Hair follicle dermal papilla cell (primary cell): ENCODE measurements around the gene CTSS. TPM values are rescaled to one million over a fixed set of nuclear protein-coding genes. Genes with fewer than 3 reads are reported as not detected.

Experiments used
- small RNA-seq: library from RNA; depleted of rRNA; stranded (forward); fragments of <200 nt; gene quantifications from one replicate; pipeline ENCODE3, GENCODE V24; 2012
- total RNA-seq: library from RNA; depleted of rRNA; stranded (reverse); fragments of >200 nt; gene quantifications from 2 replicates; pipeline ENCODE4 v1.2.3, GENCODE V29; 2012

CTSS gene
- total RNA-seq: 4.7 and 9.4 TPM in 2 replicates

DNA sequence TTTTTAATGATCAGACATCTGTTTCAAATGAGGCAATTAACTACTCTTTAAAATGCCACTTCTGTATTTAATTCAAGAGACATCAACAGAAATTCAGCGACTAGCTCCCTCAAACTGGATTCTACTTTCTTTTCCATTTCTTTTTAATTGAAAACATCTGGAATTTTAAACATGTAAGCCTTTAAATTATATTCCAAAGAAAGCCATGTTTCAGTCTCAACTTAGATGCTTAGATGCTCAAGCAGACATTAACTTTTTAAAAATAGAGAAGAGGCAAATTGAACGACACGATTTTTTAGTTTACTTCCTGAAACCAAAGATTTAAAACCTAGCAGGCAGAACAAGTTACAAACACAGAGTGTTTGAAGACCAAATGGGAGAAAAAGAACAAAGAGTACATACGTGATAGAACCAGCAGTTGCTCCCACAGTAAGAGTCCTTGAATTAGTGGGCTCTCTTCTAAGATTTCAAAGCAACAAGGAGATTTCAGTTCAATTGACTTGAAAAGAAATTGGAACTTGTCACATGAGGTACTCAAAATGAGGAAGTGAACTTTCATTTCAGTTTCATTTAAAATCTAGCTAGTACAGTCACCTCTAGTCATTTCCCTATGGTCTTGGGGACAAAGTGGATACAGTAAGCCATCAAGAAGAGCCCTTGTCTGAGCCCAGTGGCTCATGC, at the start of gene CTSS:
Gene CTSS (minus strand): TSS at position 483 of the 681 bp plus-strand sequence. CDS start 1,015 bp downstream, outside the sequence.

DNA sequence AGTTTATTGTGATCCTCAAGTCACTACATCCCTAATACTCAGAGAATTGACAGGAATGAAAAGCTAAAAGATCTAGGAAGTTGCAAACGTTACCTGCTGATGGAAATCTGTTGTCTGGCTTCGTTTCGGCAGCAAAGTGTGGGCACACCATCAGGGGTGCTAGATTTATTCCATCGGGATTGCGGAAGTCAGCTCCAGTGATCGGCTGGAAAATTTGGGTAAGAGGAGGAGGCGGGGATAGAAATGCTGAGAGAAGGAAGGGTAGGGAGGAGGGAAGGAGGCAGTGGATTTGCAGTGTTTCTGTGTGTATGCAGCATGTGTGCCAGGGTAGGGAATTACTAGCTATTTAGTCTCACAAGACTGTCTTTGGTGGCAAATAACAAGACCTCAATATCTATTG, 42.5 kb upstream of the CTSS start, which contains the start of gene CTSK:
Gene CTSK (minus strand): TSS at position 140 of the 400 bp plus-strand sequence. CDS start 1,455 bp downstream, outside the sequence.

DNA sequence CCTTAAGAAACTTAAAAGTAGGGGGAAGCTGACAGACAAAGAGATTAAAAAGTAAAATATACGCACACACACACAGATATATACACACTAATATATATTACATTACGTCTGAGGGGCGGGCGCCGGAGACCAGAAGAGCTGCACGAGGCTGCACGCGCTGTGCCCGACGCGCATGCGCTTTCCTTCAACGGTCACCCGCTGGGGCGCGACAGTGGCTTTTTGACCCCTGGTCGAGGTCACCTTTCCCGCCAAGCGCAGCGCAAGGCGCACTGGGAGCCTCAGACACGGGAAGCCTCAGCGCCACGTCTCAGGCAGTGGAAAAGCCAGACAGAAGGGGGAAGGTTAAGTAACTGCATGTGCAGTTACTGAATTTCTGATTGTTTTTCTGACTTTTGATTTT, 44.9 kb downstream of the CTSS start, which contains the start of gene HORMAD1:
Gene HORMAD1 (minus strand): TSS at position 193 of the 400 bp plus-strand sequence. CDS start 1,390 bp downstream, outside the sequence.

DNA sequence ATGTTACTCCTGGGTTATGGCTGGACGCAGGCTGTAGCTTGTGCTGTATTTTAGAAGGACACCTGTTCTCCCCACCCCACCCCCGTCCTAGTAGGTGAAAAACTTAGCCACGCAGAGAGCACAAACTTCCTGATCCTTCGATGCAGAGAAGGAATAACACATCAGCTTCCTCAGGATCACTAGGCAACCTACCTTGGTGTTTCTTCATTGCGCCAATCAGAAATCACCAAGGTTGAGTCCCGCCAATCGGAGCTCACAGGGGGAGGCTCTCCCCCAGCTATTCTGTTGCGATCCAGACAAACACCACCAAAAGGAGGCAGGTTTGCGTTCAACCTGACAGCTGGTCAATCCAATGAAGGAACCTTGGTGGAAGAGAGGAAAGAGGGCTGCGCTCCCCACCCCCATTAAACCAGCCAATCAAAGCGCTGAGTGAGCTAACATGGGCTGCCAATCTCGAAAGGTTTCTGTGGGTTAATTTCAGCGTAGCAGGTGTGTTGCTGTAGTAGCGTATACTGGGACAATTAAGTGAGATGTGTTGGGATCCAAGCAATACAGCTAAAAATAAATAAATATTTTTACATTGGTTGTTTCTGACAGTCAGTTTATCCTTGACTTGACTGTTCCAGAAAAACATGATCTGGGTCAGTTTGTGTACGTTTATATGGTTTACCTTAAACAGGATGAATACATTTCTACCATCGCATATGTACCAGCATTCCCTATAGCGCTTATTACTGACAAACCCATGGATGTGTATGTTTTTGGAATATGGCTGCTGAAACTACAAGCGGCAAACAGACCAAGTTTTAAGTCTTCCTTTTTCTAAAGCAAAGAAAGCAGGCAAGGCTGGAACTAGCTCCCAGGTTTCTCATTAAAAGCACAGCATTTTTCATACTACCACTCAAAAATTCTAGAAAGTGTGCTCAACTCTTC, 68.3 kb downstream of the CTSS start, which contains the start of gene GOLPH3L:
Gene GOLPH3L (minus strand): TSS at position 160 of the 933 bp plus-strand sequence. CDS start 2,316 bp downstream, outside the sequence.

Small RNA genes within 50 kb of the gene (small RNA-seq; reads per million reads assigned to genes)
- gene RNU6-1042P (not detected), gene RNU6-1309P (not detected)

Other genes with a start within 250 kb of the CTSS start
- gene ADAMTSL4, start 216.4 kb downstream of the CTSS start, total RNA-seq: 12.3 and 15.7 TPM in 2 replicates
- gene MCL1, start 186.2 kb downstream of the CTSS start, total RNA-seq: 173 and 207 TPM in 2 replicates
- gene ENSA, start 136.2 kb downstream of the CTSS start, total RNA-seq: 62.3 and 63.0 TPM in 2 replicates
- 13.0 and 14.7 TPM in 2 replicates for gene GOLPH3L, start 68.6 kb downstream of the CTSS start, total RNA-seq
- gene HORMAD1, start 44.9 kb downstream of the CTSS start, total RNA-seq: 0.16 TPM in 1 of 2 replicates, not detected in the other
- gene CTSK, start 42.5 kb upstream of the CTSS start, total RNA-seq: 383 and 515 TPM in 2 replicates
- 50.8 and 68.0 TPM in 2 replicates for gene ARNT, start 110.8 kb upstream of the CTSS start, total RNA-seq
- not detected in 2 replicates for gene CTXND2, start 121.4 kb upstream of the CTSS start, total RNA-seq
- 40.8 and 49.3 TPM in 2 replicates for gene SETDB1, start 160.6 kb upstream of the CTSS start, total RNA-seq
- gene CERS2, start 209.1 kb upstream of the CTSS start, total RNA-seq: 131 and 147 TPM in 2 replicates
- gene ANXA9, start 216.5 kb upstream of the CTSS start, total RNA-seq: 0.16 TPM in 1 of 2 replicates, not detected in the other
- 20.4 and 21.1 TPM in 2 replicates for gene MINDY1, start 241.1 kb upstream of the CTSS start, total RNA-seq
- 9.1 and 10.4 TPM in 2 replicates for gene PRUNE1, start 242.7 kb upstream of the CTSS start, total RNA-seq